Hepatocyte (in vitro differentiated cells): ENCODE results near the gene CFAP69.

ENCODE experiments used
- CTCF ChIP-seq: fragments of 200-600 bp; sonication (generic); IDR thresholded peaks from 2 replicates; pipeline ENCODE4 v1.5.1; 2016; ENCODE audit warnings: antibody characterized with exemption, mild to moderate bottlenecking; ENCODE audit not compliant: poor library complexity
- EZH2 ChIP-seq: fragments of 200-600 bp; sonication (generic); IDR thresholded peaks from 2 replicates; pipeline ENCODE4 v1.6.1; 2016; ENCODE audit warnings: antibody characterized with exemption, mild to moderate bottlenecking, borderline replicate concordance
- EZH2phosphoT487 ChIP-seq: fragments of 200-600 bp; sonication (generic); IDR thresholded peaks from one replicate; pipeline ENCODE4 v1.6.1; 2018; ENCODE audit warnings: antibody characterized with exemption, mild to moderate bottlenecking, low read depth, moderate library complexity; ENCODE audit not compliant: unreplicated experiment, severe bottlenecking

DNA sequence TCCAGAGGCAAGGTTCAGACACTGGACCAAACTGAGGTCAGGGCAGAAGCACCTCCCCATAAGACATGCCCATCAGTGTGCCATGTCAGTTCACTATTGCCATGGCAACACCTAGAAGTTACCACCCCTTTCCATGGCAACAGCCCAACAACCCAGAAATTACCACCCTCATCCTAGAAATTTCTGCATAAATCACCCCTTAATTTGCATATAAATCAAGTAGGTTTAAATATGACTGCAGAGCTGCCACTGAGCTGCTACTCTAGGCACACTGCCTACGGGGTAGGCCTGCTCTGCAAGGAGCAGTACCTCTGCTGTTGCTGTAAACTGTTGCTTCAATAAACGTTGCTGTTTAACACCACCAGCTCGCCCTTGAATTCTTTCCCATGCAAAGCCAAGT lies 20.8 kb upstream of the CFAP69 start:
- no peak for TF ChIP-seq CTCF
- no peak for TF ChIP-seq EZH2
- TF ChIP-seq EZH2phosphoT487, result no peak
